ENCODE measurements around the gene CBLIF. TPM values are rescaled to one million over a fixed set of nuclear protein-coding genes. Genes with fewer than 3 reads are reported as not detected.
"Not testable (repeated sequence)": the region's sequence is repeated elsewhere in the genome, so short reads cannot be mapped to it uniquely, and the experiment has no call there.

The CBLIF gene
- polyA plus RNA-seq, 3 donors, result 0.27 to 0.35 TPM; not detected in 1

GRCh38 chr11:59801160-59801706 is 44.1 kb downstream of the CBLIF start:
- DNase-seq, result no peak

- no peak for DNase-seq
These were observed 44.8 kb downstream of the CBLIF start for GRCh38 chr11:59800390-59801025.

DNA sequence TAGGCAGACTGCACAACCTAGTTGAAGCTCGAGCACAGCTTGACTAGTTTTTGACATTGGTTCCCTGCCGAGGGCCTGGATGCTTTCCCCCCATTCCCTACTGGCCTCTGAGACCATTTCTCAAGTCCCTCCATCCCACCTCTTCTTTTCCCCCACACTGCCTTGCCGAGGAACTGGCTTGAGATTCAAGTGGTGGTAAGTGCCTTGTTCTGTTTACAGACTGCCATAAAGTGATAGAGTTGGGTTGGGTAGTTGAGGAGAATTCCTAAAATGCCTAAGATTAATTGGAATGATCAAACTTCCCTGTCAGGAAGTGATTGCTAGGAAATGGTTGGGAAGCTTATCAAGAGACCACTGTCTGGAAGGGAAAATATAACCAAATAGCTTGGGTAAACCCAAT is 50.9 kb downstream of the CBLIF start:
- no peak for DNase-seq

GRCh38 chr11:59792507-59792906 is 52.8 kb downstream of the CBLIF start:
- DNase-seq, result no peak

GRCh38 chr11:59791639-59792038 is 53.7 kb downstream of the CBLIF start:
- DNase-seq, result no peak

GRCh38 chr11:59787816-59788215 is 57.5 kb downstream of the CBLIF start:
- DNase-seq, result no peak

GRCh38 chr11:59787255-59787588 is 58.1 kb downstream of the CBLIF start:
- DNase-seq, result no peak

- DNase-seq, result no peak
These were observed 59.5 kb downstream of the CBLIF start for GRCh38 chr11:59785818-59786217.

DNA sequence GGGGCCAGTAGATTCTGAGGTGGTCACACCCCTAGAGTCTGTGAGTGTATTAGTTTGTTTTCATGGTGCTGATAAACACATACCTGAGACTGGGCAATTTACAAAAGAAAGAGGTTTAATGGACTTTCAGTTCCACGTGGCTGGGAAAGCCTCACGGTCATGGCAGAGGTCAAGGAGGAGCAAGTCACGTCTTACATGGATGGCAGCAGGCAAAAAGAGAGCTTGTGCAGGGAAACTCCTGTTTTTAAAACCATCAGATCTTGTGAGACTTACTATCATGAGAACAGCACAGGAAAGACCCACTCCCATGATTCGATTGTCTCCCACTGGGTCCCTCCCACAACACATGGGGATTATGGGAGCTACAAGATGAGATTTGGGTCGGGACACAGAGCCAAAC is 60.9 kb downstream of the CBLIF start:
- not testable (repeated sequence) for DNase-seq

DNA sequence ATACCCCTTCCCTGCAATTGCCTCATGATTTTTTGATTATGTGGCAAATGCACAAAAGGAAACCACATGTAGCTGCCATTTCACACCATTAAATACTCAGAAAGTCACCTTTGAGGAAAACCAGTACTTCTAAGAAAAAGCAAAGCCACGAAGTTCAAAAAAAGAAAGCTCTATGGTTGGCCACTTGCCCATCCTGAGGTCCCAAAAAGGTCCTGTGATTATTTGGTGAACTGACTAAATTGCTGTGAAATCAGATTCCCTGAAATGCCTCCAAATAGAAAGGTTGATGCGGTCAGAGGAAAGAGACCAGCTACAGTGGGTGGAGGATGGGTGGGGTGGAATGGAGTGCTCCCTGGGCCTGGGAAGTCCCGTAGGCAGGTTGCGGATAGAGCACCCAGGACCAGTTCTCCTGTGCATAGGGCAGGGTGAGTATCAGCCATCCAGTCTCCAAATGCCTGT is 61.6 kb downstream of the CBLIF start:
- DNase-seq, result no peak

- DNase-seq, result no peak
These were observed 63.2 kb downstream of the CBLIF start for GRCh38 chr11:59782080-59782479.

- DNase-seq, result no peak
These were observed 65.8 kb downstream of the CBLIF start for GRCh38 chr11:59779487-59779886.

Other genes with a start within 250 kb of the CBLIF start
- 10 to 100 TPM; 51.6 to 54.1 (median 52.3) TPM for gene OSBP, start 229.7 kb downstream of the CBLIF start, polyA plus RNA-seq (ENCODE audit: insufficient read length in 3 of 3)
- gene PATL1, start 176.5 kb downstream of the CBLIF start, polyA plus RNA-seq (ENCODE audit: insufficient read length in 3 of 3), result 10 to 100 TPM; 39.9 to 51.3 (median 43.7) TPM
- gene OR10V1, start 131.7 kb downstream of the CBLIF start, polyA plus RNA-seq (ENCODE audit: insufficient read length in 3 of 3), result not detected
- 10 to 100 TPM; 45.1 to 81.6 (median 62.7) TPM for gene STX3, start 90.1 kb downstream of the CBLIF start, polyA plus RNA-seq (ENCODE audit: insufficient read length in 3 of 3)
- 10 to 100 TPM; 58.6 to 67.7 (median 63.3) TPM for gene MRPL16, start 34.7 kb downstream of the CBLIF start, polyA plus RNA-seq (ENCODE audit: insufficient read length in 3 of 3)
- gene TCN1, start 21.0 kb upstream of the CBLIF start, polyA plus RNA-seq (ENCODE audit: insufficient read length in 3 of 3), result under 1 TPM in 2 of 3 donors, not detected in 1; 0.16 to 0.34 TPM
- gene OOSP3, start 33.3 kb upstream of the CBLIF start, polyA plus RNA-seq (ENCODE audit: insufficient read length in 3 of 3), result not detected
- gene OOSP1, start 92.9 kb upstream of the CBLIF start, polyA plus RNA-seq (ENCODE audit: insufficient read length in 3 of 3), result not detected
- gene OOSP4A, start 118.5 kb upstream of the CBLIF start, polyA plus RNA-seq (ENCODE audit: insufficient read length in 3 of 3), result not detected
- under 1 TPM in 1 of 3 donors, not detected in 2; 0.12 TPM for gene OOSP4B, start 171.7 kb upstream of the CBLIF start, polyA plus RNA-seq (ENCODE audit: insufficient read length in 3 of 3)
- gene OOSP2, start 194.9 kb upstream of the CBLIF start, polyA plus RNA-seq (ENCODE audit: insufficient read length in 3 of 3), result not detected
- 1 to 10 TPM in 1 of 3 donors, under 1 TPM in 2; 0.77 to 1.1 (median 0.99) TPM for gene MS4A3, start 211.2 kb upstream of the CBLIF start, polyA plus RNA-seq (ENCODE audit: insufficient read length in 3 of 3)
- under 1 TPM in 2 of 3 donors, not detected in 1; 0.06 to 0.10 TPM for gene MS4A2, start 243.2 kb upstream of the CBLIF start, polyA plus RNA-seq (ENCODE audit: insufficient read length in 3 of 3)